ENCODE measurements around the gene RNU1-3. TPM values are rescaled to one million over a fixed set of nuclear protein-coding genes. Genes with fewer than 3 reads are reported as not detected.

RNU1-3 gene
- total and polyA plus RNA-seq, 9 of the 15 experiments (the other 6 are each of a cell fraction or from before 2014, with no cell fraction given): under 0.01 to 32,823 (median 2,538) TPM; not detected in 4

DNA sequence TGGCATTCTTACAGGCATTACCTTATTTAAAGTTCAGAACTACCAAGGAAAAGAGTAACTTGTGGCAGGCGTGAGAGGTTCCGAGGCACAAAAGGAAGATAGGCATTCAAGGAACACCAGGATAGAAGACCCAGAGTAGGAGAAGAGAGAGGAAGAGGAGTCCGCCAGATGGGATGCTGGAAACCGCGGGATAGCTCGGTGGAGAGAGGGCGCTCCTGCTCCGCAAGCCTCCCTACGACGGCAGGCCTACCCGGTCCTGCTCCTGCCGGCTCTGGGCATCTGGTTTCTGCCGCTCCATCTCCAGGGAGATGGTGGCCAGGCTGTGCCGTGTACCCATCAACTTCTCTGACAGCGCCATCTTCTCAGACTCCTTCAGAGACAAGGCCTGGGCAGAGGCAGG is 48.0 kb downstream of the RNU1-3 start (continued):
- TF ChIP-seq, protein P1, sequence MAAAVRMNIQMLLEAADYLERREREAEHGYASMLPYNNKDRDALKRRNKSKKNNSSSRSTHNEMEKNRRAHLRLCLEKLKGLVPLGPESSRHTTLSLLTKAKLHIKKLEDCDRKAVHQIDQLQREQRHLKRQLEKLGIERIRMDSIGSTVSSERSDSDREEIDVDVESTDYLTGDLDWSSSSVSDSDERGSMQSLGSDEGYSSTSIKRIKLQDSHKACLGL (CRISPR knock-in tag; IDR thresholded peaks at IDR 0.05; ENCODE audit: borderline replicate concordance, poor library complexity, severe bottlenecking): peak; percentile 34
- TF ChIP-seq GTF2F1 (IDR thresholded peaks at IDR 0.05; ENCODE audit: low read depth, low read length) (no peak), RAD21 (CRISPR knock-in tag; conservative IDR thresholded peaks at IDR 0.05 in 1 of 2, IDR thresholded peaks at IDR 0.05 in 1 of 2) (no peak), ZNF644 (tag; IDR thresholded peaks at IDR 0.05; ENCODE audit: low read depth) (no peak), LCOR (CRISPR knock-in tag; IDR thresholded peaks at IDR 0.05) (no peak), CBFA2T2 (conservative IDR thresholded peaks at IDR 0.05) (no peak), ZNF165 (CRISPR knock-in tag; IDR thresholded peaks at IDR 0.05; ENCODE audit: borderline replicate concordance) (peak; percentile 89), NR4A1 (CRISPR knock-in tag; IDR thresholded peaks at IDR 0.05) (0 out of 2 replicates have a peak, but pooled peaks have one; percentile 27), NR4A1 (tag; IDR thresholded peaks at IDR 0.05) (no peak), HDAC1 (IDR thresholded peaks at IDR 0.05) (no peak), ZFP36 (IDR thresholded peaks at IDR 0.05; ENCODE audit: low read depth, low read length, partially characterized antibody) (no peak), MTF1 (CRISPR knock-in tag; IDR thresholded peaks at IDR 0.05; ENCODE audit: borderline replicate concordance) (peak; percentile 66; the same call in 1 of the 2 replicates), HIVEP1 (CRISPR knock-in tag; IDR thresholded peaks at IDR 0.05) (no peak), POLR2G (IDR thresholded peaks at IDR 0.05; ENCODE audit: low read depth, low read length) (0 out of 2 replicates have a peak, but pooled peaks have one; percentile 42), PHB (CRISPR knock-in tag; IDR thresholded peaks at IDR 0.05) (no peak), E2F3 (CRISPR knock-in tag; IDR thresholded peaks at IDR 0.05) (peak; percentile 71; the same call in 1 of the 2 replicates)
- TF ChIP-seq, protein P2, sequence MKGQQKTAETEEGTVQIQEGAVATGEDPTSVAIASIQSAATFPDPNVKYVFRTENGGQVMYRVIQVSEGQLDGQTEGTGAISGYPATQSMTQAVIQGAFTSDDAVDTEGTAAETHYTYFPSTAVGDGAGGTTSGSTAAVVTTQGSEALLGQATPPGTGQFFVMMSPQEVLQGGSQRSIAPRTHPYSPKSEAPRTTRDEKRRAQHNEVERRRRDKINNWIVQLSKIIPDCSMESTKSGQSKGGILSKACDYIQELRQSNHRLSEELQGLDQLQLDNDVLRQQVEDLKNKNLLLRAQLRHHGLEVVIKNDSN (CRISPR knock-in tag; IDR thresholded peaks at IDR 0.05): 0 out of 2 replicates have a peak, but pooled peaks have one; percentile 15
- TF ChIP-seq, protein P3, sequence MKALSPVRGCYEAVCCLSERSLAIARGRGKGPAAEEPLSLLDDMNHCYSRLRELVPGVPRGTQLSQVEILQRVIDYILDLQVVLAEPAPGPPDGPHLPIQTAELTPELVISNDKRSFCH (CRISPR knock-in tag; IDR thresholded peaks at IDR 0.05): 0 out of 2 replicates have a peak, but pooled peaks have one; percentile 15
- TF ChIP-seq, protein P3 (tag; IDR thresholded peaks at IDR 0.05): no peak
- TF ChIP-seq, protein P4, sequence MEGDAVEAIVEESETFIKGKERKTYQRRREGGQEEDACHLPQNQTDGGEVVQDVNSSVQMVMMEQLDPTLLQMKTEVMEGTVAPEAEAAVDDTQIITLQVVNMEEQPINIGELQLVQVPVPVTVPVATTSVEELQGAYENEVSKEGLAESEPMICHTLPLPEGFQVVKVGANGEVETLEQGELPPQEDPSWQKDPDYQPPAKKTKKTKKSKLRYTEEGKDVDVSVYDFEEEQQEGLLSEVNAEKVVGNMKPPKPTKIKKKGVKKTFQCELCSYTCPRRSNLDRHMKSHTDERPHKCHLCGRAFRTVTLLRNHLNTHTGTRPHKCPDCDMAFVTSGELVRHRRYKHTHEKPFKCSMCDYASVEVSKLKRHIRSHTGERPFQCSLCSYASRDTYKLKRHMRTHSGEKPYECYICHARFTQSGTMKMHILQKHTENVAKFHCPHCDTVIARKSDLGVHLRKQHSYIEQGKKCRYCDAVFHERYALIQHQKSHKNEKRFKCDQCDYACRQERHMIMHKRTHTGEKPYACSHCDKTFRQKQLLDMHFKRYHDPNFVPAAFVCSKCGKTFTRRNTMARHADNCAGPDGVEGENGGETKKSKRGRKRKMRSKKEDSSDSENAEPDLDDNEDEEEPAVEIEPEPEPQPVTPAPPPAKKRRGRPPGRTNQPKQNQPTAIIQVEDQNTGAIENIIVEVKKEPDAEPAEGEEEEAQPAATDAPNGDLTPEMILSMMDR (IDR thresholded peaks at IDR 0.05 in 2 of 3, conservative IDR thresholded peaks at IDR 0.05 in 1 of 3; ENCODE audit: insufficient read depth in 2 of 3, low read depth in 1 of 3, low read length in 3 of 3): peak in 1 of 3 experiments; percentile 11; a peak in 1 of 6 replicates
- TF ChIP-seq, protein P5, sequence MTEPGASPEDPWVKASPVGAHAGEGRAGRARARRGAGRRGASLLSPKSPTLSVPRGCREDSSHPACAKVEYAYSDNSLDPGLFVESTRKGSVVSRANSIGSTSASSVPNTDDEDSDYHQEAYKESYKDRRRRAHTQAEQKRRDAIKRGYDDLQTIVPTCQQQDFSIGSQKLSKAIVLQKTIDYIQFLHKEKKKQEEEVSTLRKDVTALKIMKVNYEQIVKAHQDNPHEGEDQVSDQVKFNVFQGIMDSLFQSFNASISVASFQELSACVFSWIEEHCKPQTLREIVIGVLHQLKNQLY (CRISPR knock-in tag; conservative IDR thresholded peaks at IDR 0.05): 0 out of 4 replicates have a peak, but pooled peaks have one; percentile 27 to 56
- TF ChIP-seq, protein P6, sequence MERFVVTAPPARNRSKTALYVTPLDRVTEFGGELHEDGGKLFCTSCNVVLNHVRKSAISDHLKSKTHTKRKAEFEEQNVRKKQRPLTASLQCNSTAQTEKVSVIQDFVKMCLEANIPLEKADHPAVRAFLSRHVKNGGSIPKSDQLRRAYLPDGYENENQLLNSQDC (CRISPR knock-in tag; IDR thresholded peaks at IDR 0.05): peak; percentile 65; the same call in 1 of the 2 replicates
